HepG2 (cell line): ENCODE measurements around the gene SIX5.

ENCODE experiments used
- EZH2 ChIP-seq: conservative IDR thresholded peaks from 2 replicates; pipeline ENCODE4 v1.6.1; 2012; ENCODE audit warnings: mild to moderate bottlenecking, low read depth, low read length, moderate library complexity
- FLYWCH1 ChIP-seq: sonication (generic); formaldehyde crosslinking; IDR thresholded peaks from 2 replicates; pipeline ENCODE4 v1.8.1; 2023; ENCODE audit warnings: mild to moderate bottlenecking, missing genetic modification reagents
- JUNB ChIP-seq: sonication (generic); formaldehyde crosslinking; IDR thresholded peaks from 2 replicates; pipeline ENCODE4 v1.8.0; 2022; ENCODE audit warnings: missing genetic modification reagents, mild to moderate bottlenecking, borderline replicate concordance
- POLR2A ChIP-seq, 2 experiments: IDR thresholded peaks; 2 replicates each; pipeline ENCODE4 v1.6.1; 2011; ENCODE audit warnings: low read depth in 2 of 2, low read length in 2 of 2, mild to moderate bottlenecking in 1 of 2, moderate library complexity in 1 of 2; ENCODE audit not compliant: insufficient read depth in 1 of 2
- PRMT3 ChIP-seq: sonication (generic); formaldehyde crosslinking; IDR thresholded peaks from 2 replicates; pipeline ENCODE4 v1.8.1; 2022; ENCODE audit warnings: low read depth, mild to moderate bottlenecking, moderate library complexity, missing genetic modification reagents, borderline replicate concordance
- SMAD1 ChIP-seq: sonication (generic); formaldehyde crosslinking; IDR thresholded peaks from 2 replicates; pipeline ENCODE4 v1.4.0; 2020; ENCODE audit warnings: missing genetic modification reagents, low read depth, mild to moderate bottlenecking, borderline replicate concordance
- SRF ChIP-seq: IDR thresholded peaks from 2 replicates; pipeline ENCODE4 v1.6.1; 2011; ENCODE audit warnings: mild to moderate bottlenecking, low read depth, low read length, moderate library complexity
- STAG1 ChIP-seq: sonication (generic); formaldehyde crosslinking; IDR thresholded peaks from 2 replicates; pipeline ENCODE4 v1.4.0; 2020; ENCODE audit warnings: missing genetic modification reagents
- SUZ12 ChIP-seq: fragments of 150-350 bp; IDR thresholded peaks from 2 replicates; pipeline ENCODE4 v1.6.1; 2014; ENCODE audit warnings: low read depth, low read length
- TAF1 ChIP-seq: sonication (generic); formaldehyde crosslinking; IDR thresholded peaks from 2 replicates; pipeline ENCODE4 v1.4.0; 2020; ENCODE audit warnings: missing genetic modification reagents
- TFDP1 ChIP-seq: IDR thresholded peaks from 2 replicates; pipeline ENCODE4 v1.6.1; 2016; ENCODE audit warnings: missing compliant biosample characterization, missing genetic modification reagents, borderline replicate concordance
- ZNF569 ChIP-seq: sonication (generic); formaldehyde crosslinking; IDR thresholded peaks from 2 replicates; pipeline ENCODE4 v1.5.0; 2020; ENCODE audit warnings: mild to moderate bottlenecking, missing genetic modification reagents, moderate library complexity, borderline replicate concordance
- TF ChIP-seq, protein P1 (sequence below): sonication (generic); formaldehyde crosslinking; IDR thresholded peaks from 2 replicates; pipeline ENCODE4 v1.5.0; 2020; ENCODE audit warnings: mild to moderate bottlenecking, missing genetic modification reagents, moderate library complexity

DNA sequence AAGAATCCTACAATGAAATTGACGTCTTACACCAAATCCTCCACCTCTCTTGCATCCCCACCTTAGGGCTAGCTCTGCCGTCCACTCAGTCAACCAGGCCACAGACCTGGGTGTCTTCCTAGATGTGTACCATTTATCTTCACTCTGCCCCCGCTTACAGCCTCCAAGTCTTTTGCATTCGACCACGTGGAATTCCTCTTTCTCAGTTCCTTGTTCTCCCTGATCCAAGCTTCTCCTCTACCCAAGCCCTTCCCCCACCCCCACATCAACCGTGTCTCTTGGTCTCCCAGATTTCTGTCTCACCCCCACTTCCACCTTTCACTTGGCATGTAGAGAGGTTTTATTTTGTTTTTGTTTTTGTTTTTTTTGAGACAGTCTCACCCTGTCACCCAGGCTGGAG is 24.8 kb upstream of the SIX5 start:
- TF ChIP-seq SRF (no peak), POLR2A (IDR thresholded peaks at IDR 0.05; ENCODE audit: insufficient read depth in 1 of 2, low read depth in 2 of 2, low read length in 2 of 2) (no peak), SUZ12 (no peak), TAF1 (CRISPR knock-in tag) (no peak), STAG1 (CRISPR knock-in tag) (no peak), EZH2 (no peak), JUNB (CRISPR knock-in tag) (no peak), SMAD1 (CRISPR knock-in tag) (no peak), ZNF569 (CRISPR knock-in tag) (no peak), FLYWCH1 (CRISPR knock-in tag) (no peak), TFDP1 (CRISPR knock-in tag) (no peak), PRMT3 (no peak)
- TF ChIP-seq, protein P1, sequence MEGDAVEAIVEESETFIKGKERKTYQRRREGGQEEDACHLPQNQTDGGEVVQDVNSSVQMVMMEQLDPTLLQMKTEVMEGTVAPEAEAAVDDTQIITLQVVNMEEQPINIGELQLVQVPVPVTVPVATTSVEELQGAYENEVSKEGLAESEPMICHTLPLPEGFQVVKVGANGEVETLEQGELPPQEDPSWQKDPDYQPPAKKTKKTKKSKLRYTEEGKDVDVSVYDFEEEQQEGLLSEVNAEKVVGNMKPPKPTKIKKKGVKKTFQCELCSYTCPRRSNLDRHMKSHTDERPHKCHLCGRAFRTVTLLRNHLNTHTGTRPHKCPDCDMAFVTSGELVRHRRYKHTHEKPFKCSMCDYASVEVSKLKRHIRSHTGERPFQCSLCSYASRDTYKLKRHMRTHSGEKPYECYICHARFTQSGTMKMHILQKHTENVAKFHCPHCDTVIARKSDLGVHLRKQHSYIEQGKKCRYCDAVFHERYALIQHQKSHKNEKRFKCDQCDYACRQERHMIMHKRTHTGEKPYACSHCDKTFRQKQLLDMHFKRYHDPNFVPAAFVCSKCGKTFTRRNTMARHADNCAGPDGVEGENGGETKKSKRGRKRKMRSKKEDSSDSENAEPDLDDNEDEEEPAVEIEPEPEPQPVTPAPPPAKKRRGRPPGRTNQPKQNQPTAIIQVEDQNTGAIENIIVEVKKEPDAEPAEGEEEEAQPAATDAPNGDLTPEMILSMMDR (CRISPR knock-in tag), result no peak
